ENCODE results near the gene FADS3.

FADS3 gene

GRCh38 chr11:61907871-61908729, 16.8 kb upstream of the FADS3 start:
- no peak overlapping the region for H3K4me3 ChIP-seq (ENCODE audit: low read depth in 1 of 2, low read length in 2 of 2)
- ATAC-seq (ENCODE audit: insufficient read depth, low read depth): no peak
- no peak overlapping the region for H3K27ac ChIP-seq (ENCODE audit: low read length)
- H3K36me3 ChIP-seq (ENCODE audit: insufficient read depth, low read length): no peaks in the 10 kb centered on the region
- no peaks in the 10 kb centered on the region for H3K9me3 ChIP-seq (ENCODE audit: insufficient read depth, low read length, severe bottlenecking)
- 0 out of 2 replicates have a peak, but pooled peaks cover 2% of the 10 kb centered on the region for H4K20me1 ChIP-seq (ENCODE audit: insufficient read depth, low read length)
- H3K4me1 ChIP-seq (ENCODE audit: insufficient read depth, low read length): no peaks in the 10 kb centered on the region
- no peak overlapping the region for H2AFZ ChIP-seq (ENCODE audit: low read depth, low read length)
- no peak overlapping the region for H3K9ac ChIP-seq (ENCODE audit: low read depth, low read length)
- H3K79me2 ChIP-seq (ENCODE audit: insufficient read depth, low read length): no peaks in the 10 kb centered on the region
- H3K4me2 ChIP-seq (ENCODE audit: insufficient read depth, low read length): no peak overlapping the region
- no peak for DNase-seq
- H3K27me3 ChIP-seq (ENCODE audit: insufficient read depth, low read length, poor library complexity): no peaks in the 10 kb centered on the region
- no peak for TF ChIP-seq EZH2 (IDR thresholded peaks at IDR 0.05; ENCODE audit: borderline replicate concordance, low read depth, low read length, severe bottlenecking)
- TF ChIP-seq, protein P1, sequence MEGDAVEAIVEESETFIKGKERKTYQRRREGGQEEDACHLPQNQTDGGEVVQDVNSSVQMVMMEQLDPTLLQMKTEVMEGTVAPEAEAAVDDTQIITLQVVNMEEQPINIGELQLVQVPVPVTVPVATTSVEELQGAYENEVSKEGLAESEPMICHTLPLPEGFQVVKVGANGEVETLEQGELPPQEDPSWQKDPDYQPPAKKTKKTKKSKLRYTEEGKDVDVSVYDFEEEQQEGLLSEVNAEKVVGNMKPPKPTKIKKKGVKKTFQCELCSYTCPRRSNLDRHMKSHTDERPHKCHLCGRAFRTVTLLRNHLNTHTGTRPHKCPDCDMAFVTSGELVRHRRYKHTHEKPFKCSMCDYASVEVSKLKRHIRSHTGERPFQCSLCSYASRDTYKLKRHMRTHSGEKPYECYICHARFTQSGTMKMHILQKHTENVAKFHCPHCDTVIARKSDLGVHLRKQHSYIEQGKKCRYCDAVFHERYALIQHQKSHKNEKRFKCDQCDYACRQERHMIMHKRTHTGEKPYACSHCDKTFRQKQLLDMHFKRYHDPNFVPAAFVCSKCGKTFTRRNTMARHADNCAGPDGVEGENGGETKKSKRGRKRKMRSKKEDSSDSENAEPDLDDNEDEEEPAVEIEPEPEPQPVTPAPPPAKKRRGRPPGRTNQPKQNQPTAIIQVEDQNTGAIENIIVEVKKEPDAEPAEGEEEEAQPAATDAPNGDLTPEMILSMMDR (IDR thresholded peaks at IDR 0.05; ENCODE audit: borderline replicate concordance, extremely low read depth, low read length, poor library complexity, severe bottlenecking): no peak

- no peak for DNase-seq
- no peak overlapping the region for H3K27ac ChIP-seq (ENCODE audit: low read length)
- TF ChIP-seq, protein P1 (IDR thresholded peaks at IDR 0.05; ENCODE audit: borderline replicate concordance, extremely low read depth, low read length, poor library complexity, severe bottlenecking): no peak
- no peak for TF ChIP-seq EZH2 (IDR thresholded peaks at IDR 0.05; ENCODE audit: borderline replicate concordance, low read depth, low read length, severe bottlenecking)
- no peaks in the 10 kb centered on the region for H3K9me3 ChIP-seq (ENCODE audit: insufficient read depth, low read length, severe bottlenecking)
- H3K36me3 ChIP-seq (ENCODE audit: insufficient read depth, low read length): no peaks in the 10 kb centered on the region
- no peak overlapping the region for H3K4me2 ChIP-seq (ENCODE audit: insufficient read depth, low read length)
- H3K79me2 ChIP-seq (ENCODE audit: insufficient read depth, low read length): no peaks in the 10 kb centered on the region
- no peak for ATAC-seq (ENCODE audit: insufficient read depth, low read depth)
- no peak overlapping the region for H2AFZ ChIP-seq (ENCODE audit: low read depth, low read length)
- H4K20me1 ChIP-seq (ENCODE audit: insufficient read depth, low read length): 0 out of 2 replicates have a peak, but pooled peaks cover 2% of the 10 kb centered on the region
- H3K9ac ChIP-seq (ENCODE audit: low read depth, low read length): no peak overlapping the region
- no peaks in the 10 kb centered on the region for H3K4me1 ChIP-seq (ENCODE audit: insufficient read depth, low read length)
- H3K27me3 ChIP-seq (ENCODE audit: insufficient read depth, low read length, poor library complexity): no peaks in the 10 kb centered on the region
- H3K4me3 ChIP-seq (ENCODE audit: low read depth in 1 of 2, low read length in 2 of 2): no peak overlapping the region
Measured at GRCh38 chr11:61907282-61907681, 15.9 kb upstream of the FADS3 start.

GRCh38 chr11:61906522-61906909, 15.2 kb upstream of the FADS3 start:
- no peaks in the 10 kb centered on the region for H3K4me1 ChIP-seq (ENCODE audit: insufficient read depth, low read length)
- ATAC-seq (ENCODE audit: insufficient read depth, low read depth): no peak
- no peak overlapping the region for H3K4me2 ChIP-seq (ENCODE audit: insufficient read depth, low read length)

More at GRCh38 chr11:61906522-61906909, 15.2 kb upstream of the FADS3 start:
- Histone ChIP-seq H2AFZ (ENCODE audit: low read depth, low read length) (no peak overlapping the region), H3K27ac (ENCODE audit: low read length) (no peak overlapping the region), H3K79me2 (ENCODE audit: insufficient read depth, low read length) (no peaks in the 10 kb centered on the region), H3K9me3 (ENCODE audit: insufficient read depth, low read length, severe bottlenecking) (no peaks in the 10 kb centered on the region), H3K9ac (ENCODE audit: low read depth, low read length) (no peak overlapping the region), H3K36me3 (ENCODE audit: insufficient read depth, low read length) (no peaks in the 10 kb centered on the region), H3K27me3 (ENCODE audit: insufficient read depth, low read length, poor library complexity) (no peaks in the 10 kb centered on the region), H3K4me3 (ENCODE audit: low read depth in 1 of 2, low read length in 2 of 2) (no peak overlapping the region), H4K20me1 (ENCODE audit: insufficient read depth, low read length) (0 out of 2 replicates have a peak, but pooled peaks cover 2% of the 10 kb centered on the region)
- TF ChIP-seq, protein P1 (IDR thresholded peaks at IDR 0.05; ENCODE audit: borderline replicate concordance, extremely low read depth, low read length, poor library complexity, severe bottlenecking): no peak
- no peak for TF ChIP-seq EZH2 (IDR thresholded peaks at IDR 0.05; ENCODE audit: borderline replicate concordance, low read depth, low read length, severe bottlenecking)
- DNase-seq: no peak
